K562 (cell line): ENCODE measurements around the gene FPR1. TPM values are rescaled to one million over a fixed set of nuclear protein-coding genes. Genes with fewer than 3 reads are reported as not detected.

ENCODE experiments used
- CTCF ChIP-seq, 3 experiments: IDR thresholded peaks in 2 of 3; conservative IDR thresholded peaks in 1 of 3; 2 replicates each; pipeline ENCODE4 v1.5.1; 2011 to 2012; ENCODE audit warnings: low read length in 3 of 3, mild to moderate bottlenecking in 3 of 3, control low read depth in 2 of 3, improper control_type of control experiment in 1 of 3, inconsistent platforms in 1 of 3, low read depth in 1 of 3, mixed read lengths in 1 of 3, moderate library complexity in 1 of 3; ENCODE audit not compliant: insufficient read depth in 2 of 3
- GATA2 ChIP-seq: sonication (generic); formaldehyde crosslinking; IDR thresholded peaks from 2 replicates; pipeline ENCODE4 v1.4.0; 2020; ENCODE audit warnings: mild to moderate bottlenecking, missing genetic modification reagents
- GTF2F1 ChIP-seq: IDR thresholded peaks from 2 replicates; pipeline ENCODE4 v1.6.1; 2011; ENCODE audit warnings: low read depth, low read length, improper control_type of control experiment
- HNRNPUL1 ChIP-seq: fragments of 200-400 bp; formaldehyde crosslinking; IDR thresholded peaks from 2 replicates; pipeline ENCODE4 v1.6.1; 2017; ENCODE audit warnings: low read length
- IFI16 ChIP-seq: fragments of 250-450 bp; sonication (Bioruptor Pico); IDR thresholded peaks from 2 replicates; pipeline ENCODE4 v2.1.2; 2022; ENCODE audit warnings: mild to moderate bottlenecking, inconsistent platforms
- POLR2G ChIP-seq: fragments of 200-400 bp; formaldehyde crosslinking; IDR thresholded peaks from 2 replicates; pipeline ENCODE4 v1.6.1; 2017; ENCODE audit warnings: low read depth, mild to moderate bottlenecking, antibody characterized with exemption, low read length, moderate library complexity
- PTBP1 ChIP-seq: fragments of 200-400 bp; formaldehyde crosslinking; IDR thresholded peaks from 2 replicates; pipeline ENCODE4 v1.6.1; 2017; ENCODE audit warnings: low read depth, low read length
- TGIF2 ChIP-seq: sonication (generic); formaldehyde crosslinking; IDR thresholded peaks from 2 replicates; pipeline ENCODE4 v1.8.1; 2022; ENCODE audit warnings: mild to moderate bottlenecking, missing genetic modification reagents, moderate library complexity
- XRCC4 ChIP-seq: IDR thresholded peaks from one replicate; pipeline ENCODE4 v1.6.1; 2011; ENCODE audit not compliant: insufficient read depth, insufficient read length; ENCODE audit errors: extremely low read depth
- ZBTB43 ChIP-seq: sonication (generic); formaldehyde crosslinking; IDR thresholded peaks from 2 replicates; pipeline ENCODE4 v1.8.0; 2023; ENCODE audit warnings: mild to moderate bottlenecking, missing genetic modification reagents
- ZNF133 ChIP-seq: fragments of 250-450 bp; sonication (Bioruptor Pico); IDR thresholded peaks from 2 replicates; pipeline ENCODE4 v1.4.0; 2020; ENCODE audit warnings: mild to moderate bottlenecking
- ZNF224 ChIP-seq: sonication (generic); formaldehyde crosslinking; IDR thresholded peaks from 2 replicates; pipeline ENCODE4 v1.8.0; 2022; ENCODE audit warnings: mild to moderate bottlenecking, missing genetic modification reagents
- ZNF311 ChIP-seq: fragments of 250-450 bp; sonication (Bioruptor Pico); IDR thresholded peaks from 2 replicates; pipeline ENCODE4 v1.4.0; 2020; ENCODE audit warnings: mild to moderate bottlenecking, moderate library complexity
- ZNF431 ChIP-seq: sonication (generic); formaldehyde crosslinking; IDR thresholded peaks from 2 replicates; pipeline ENCODE4 v1.8.0; 2022; ENCODE audit warnings: mild to moderate bottlenecking, missing genetic modification reagents
- ZNF561 ChIP-seq: fragments of 450-650 bp; formaldehyde crosslinking; conservative IDR thresholded peaks from 2 replicates; pipeline ENCODE4 v1.4.0; 2020; ENCODE audit warnings: mild to moderate bottlenecking, moderate library complexity
- polyA plus RNA-seq, 8 experiments: library from polyadenylated mRNA; depleted of rRNA in 4 of 8; stranded (reverse) in 5 of 8; unstranded in 3 of 8; fragments of >200 nt; fragmentation: Nextera tagmentation in 2 of 8; fragmentation: Illumina TruSeq in 1 of 8; extraction: Ambion mirVana in 2 of 8; extraction: Trizol in 1 of 8; gene quantifications; 2 replicates each; pipeline versions ENCODE4 v1.2.1 to v1.2.3, GENCODE V29; 2011 to 2014; ENCODE audit warnings: inconsistent platforms in 1 of 8, missing spikeins in 1 of 8
- total RNA-seq, 7 experiments: library from RNA; depleted of rRNA in 6 of 7; stranded (reverse); fragments of >200 nt in 6 of 7; fragmentation: Illumina TruSeq in 2 of 7; extraction: Trizol in 2 of 7; gene quantifications; 2 replicates each; pipeline versions ENCODE4 v1.2.1 to v1.2.3, GENCODE V29; 2011 to 2021; ENCODE audit warnings: low replicate concordance in 1 of 7
- TF ChIP-seq, protein P1 (sequence below): fragments of 450-650 bp; IDR thresholded peaks from 2 replicates; pipeline ENCODE4 v1.6.1; 2016; ENCODE audit warnings: low read depth, mild to moderate bottlenecking, moderate library complexity
- TF ChIP-seq, protein P2 (sequence below): fragments of 450-650 bp; formaldehyde crosslinking; IDR thresholded peaks from 2 replicates; pipeline ENCODE4 v1.4.0; 2022; ENCODE audit warnings: missing genetic modification characterization
- TF ChIP-seq, protein P3 (sequence below): fragments of 250-450 bp; sonication (Bioruptor Pico); IDR thresholded peaks from 2 replicates; pipeline ENCODE4 v1.8.0; 2022; ENCODE audit warnings: moderate library complexity, mild to moderate bottlenecking, inconsistent platforms

The FPR1 gene
- total and polyA plus RNA-seq, 9 of the 15 experiments (the other 6 are each of a cell fraction or from before 2014, with no cell fraction given), result 0.06 to 0.25 (median 0.14) TPM; not detected in 4

GRCh38 chr19:51786646-51787494, 35.2 kb upstream of the FPR1 start (continued):
- TF ChIP-seq XRCC4, result no peak
- peak; percentile 92; the same call in 1 of the 2 replicates for TF ChIP-seq ZNF133 (CRISPR knock-in tag)
- TF ChIP-seq HNRNPUL1, result no peak
- TF ChIP-seq IFI16 (CRISPR knock-in tag), result peak; percentile 46; the same call in 1 of the 2 replicates
- no peak for TF ChIP-seq CTCF (IDR thresholded peaks at IDR 0.05 in 2 of 3, conservative IDR thresholded peaks at IDR 0.05 in 1 of 3; ENCODE audit: insufficient read depth in 2 of 3, low read depth in 1 of 3, low read length in 3 of 3)
- no peak for TF ChIP-seq TGIF2 (CRISPR knock-in tag)
- TF ChIP-seq ZNF561 (CRISPR knock-in tag), result peak; percentile 81
- TF ChIP-seq ZNF311 (CRISPR knock-in tag), result peak; percentile 76
- TF ChIP-seq, protein P1, sequence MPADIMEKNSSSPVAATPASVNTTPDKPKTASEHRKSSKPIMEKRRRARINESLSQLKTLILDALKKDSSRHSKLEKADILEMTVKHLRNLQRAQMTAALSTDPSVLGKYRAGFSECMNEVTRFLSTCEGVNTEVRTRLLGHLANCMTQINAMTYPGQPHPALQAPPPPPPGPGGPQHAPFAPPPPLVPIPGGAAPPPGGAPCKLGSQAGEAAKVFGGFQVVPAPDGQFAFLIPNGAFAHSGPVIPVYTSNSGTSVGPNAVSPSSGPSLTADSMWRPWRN, result no peak
- TF ChIP-seq ZNF431 (CRISPR knock-in tag), result no peak
- no peak for TF ChIP-seq ZNF224 (CRISPR knock-in tag)
- TF ChIP-seq, protein P2, sequence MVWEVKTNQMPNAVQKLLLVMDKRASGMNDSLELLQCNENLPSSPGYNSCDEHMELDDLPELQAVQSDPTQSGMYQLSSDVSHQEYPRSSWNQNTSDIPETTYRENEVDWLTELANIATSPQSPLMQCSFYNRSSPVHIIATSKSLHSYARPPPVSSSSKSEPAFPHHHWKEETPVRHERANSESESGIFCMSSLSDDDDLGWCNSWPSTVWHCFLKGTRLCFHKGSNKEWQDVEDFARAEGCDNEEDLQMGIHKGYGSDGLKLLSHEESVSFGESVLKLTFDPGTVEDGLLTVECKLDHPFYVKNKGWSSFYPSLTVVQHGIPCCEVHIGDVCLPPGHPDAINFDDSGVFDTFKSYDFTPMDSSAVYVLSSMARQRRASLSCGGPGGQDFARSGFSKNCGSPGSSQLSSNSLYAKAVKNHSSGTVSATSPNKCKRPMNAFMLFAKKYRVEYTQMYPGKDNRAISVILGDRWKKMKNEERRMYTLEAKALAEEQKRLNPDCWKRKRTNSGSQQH, result peak; percentile 92
- TF ChIP-seq, protein P3, sequence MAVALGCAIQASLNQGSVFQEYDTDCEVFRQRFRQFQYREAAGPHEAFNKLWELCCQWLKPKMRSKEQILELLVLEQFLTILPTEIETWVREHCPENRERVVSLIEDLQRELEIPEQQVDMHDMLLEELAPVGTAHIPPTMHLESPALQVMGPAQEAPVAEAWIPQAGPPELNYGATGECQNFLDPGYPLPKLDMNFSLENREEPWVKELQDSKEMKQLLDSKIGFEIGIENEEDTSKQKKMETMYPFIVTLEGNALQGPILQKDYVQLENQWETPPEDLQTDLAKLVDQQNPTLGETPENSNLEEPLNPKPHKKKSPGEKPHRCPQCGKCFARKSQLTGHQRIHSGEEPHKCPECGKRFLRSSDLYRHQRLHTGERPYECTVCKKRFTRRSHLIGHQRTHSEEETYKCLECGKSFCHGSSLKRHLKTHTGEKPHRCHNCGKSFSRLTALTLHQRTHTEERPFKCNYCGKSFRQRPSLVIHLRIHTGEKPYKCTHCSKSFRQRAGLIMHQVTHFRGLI (CRISPR knock-in tag), result peak; percentile 96
- TF ChIP-seq POLR2G, result no peak
- TF ChIP-seq GTF2F1, result no peak
- no peak for TF ChIP-seq PTBP1
- no peak for TF ChIP-seq GATA2 (CRISPR knock-in tag)
- no peak for TF ChIP-seq ZBTB43 (CRISPR knock-in tag)
